Measurements from ENCODE around the gene RGMB. TPM values are rescaled to one million over a fixed set of nuclear protein-coding genes. Genes with fewer than 3 reads are reported as not detected.

Gene RGMB
- total and polyA plus RNA-seq, 2 of the 13 experiments (the other 11 are each of a cell fraction or from before 2014, with no cell fraction given), result 3.0 to 3.8 TPM

DNA sequence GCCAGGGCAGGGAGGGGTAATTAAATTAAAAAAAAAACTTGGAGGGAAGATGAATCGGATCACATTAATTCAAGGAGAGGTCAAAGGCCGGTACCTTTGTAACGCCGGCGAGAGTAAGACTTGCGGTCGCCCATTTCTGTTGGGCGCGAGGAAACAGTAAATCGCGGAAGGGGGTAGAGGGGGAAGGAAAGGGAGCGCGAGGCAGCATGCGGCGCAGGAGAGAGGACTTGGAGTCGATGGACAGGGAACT lies 324 bp upstream of the RGMB start (continued):
- TF ChIP-seq ZNF747 (CRISPR knock-in tag; IDR thresholded peaks at IDR 0.05; ENCODE audit: borderline replicate concordance), result 0 out of 2 replicates have a peak, but pooled peaks have one; percentile 49
- TF ChIP-seq TRIM22 (IDR thresholded peaks at IDR 0.05), result no peak
- TF ChIP-seq, protein P1, sequence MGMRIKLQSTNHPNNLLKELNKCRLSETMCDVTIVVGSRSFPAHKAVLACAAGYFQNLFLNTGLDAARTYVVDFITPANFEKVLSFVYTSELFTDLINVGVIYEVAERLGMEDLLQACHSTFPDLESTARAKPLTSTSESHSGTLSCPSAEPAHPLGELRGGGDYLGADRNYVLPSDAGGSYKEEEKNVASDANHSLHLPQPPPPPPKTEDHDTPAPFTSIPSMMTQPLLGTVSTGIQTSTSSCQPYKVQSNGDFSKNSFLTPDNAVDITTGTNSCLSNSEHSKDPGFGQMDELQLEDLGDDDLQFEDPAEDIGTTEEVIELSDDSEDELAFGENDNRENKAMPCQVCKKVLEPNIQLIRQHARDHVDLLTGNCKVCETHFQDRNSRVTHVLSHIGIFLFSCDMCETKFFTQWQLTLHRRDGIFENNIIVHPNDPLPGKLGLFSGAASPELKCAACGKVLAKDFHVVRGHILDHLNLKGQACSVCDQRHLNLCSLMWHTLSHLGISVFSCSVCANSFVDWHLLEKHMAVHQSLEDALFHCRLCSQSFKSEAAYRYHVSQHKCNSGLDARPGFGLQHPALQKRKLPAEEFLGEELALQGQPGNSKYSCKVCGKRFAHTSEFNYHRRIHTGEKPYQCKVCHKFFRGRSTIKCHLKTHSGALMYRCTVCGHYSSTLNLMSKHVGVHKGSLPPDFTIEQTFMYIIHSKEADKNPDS (CRISPR knock-in tag; IDR thresholded peaks at IDR 0.05), result no peak
- TF ChIP-seq, protein P2, sequence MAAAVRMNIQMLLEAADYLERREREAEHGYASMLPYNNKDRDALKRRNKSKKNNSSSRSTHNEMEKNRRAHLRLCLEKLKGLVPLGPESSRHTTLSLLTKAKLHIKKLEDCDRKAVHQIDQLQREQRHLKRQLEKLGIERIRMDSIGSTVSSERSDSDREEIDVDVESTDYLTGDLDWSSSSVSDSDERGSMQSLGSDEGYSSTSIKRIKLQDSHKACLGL (CRISPR knock-in tag; IDR thresholded peaks at IDR 0.05), result peak; percentile 82; the same call in 1 of the 2 replicates
- TF ChIP-seq ZNF451 (CRISPR knock-in tag; IDR thresholded peaks at IDR 0.05), result 0 out of 2 replicates have a peak, but pooled peaks have one; percentile 9
- TF ChIP-seq, protein P3, sequence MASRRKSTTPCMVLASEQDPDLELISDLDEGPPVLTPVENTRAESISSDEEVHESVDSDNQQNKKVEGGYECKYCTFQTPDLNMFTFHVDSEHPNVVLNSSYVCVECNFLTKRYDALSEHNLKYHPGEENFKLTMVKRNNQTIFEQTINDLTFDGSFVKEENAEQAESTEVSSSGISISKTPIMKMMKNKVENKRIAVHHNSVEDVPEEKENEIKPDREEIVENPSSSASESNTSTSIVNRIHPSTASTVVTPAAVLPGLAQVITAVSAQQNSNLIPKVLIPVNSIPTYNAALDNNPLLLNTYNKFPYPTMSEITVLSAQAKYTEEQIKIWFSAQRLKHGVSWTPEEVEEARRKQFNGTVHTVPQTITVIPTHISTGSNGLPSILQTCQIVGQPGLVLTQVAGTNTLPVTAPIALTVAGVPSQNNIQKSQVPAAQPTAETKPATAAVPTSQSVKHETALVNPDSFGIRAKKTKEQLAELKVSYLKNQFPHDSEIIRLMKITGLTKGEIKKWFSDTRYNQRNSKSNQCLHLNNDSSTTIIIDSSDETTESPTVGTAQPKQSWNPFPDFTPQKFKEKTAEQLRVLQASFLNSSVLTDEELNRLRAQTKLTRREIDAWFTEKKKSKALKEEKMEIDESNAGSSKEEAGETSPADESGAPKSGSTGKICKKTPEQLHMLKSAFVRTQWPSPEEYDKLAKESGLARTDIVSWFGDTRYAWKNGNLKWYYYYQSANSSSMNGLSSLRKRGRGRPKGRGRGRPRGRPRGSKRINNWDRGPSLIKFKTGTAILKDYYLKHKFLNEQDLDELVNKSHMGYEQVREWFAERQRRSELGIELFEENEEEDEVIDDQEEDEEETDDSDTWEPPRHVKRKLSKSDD (CRISPR knock-in tag; IDR thresholded peaks at IDR 0.05; ENCODE audit: low read depth), result 0 out of 2 replicates have a peak, but pooled peaks have one; percentile 47
- 0 out of 2 replicates have a peak, but pooled peaks have one; percentile 80 for TF ChIP-seq REL (CRISPR knock-in tag; conservative IDR thresholded peaks at IDR 0.05)
- TF ChIP-seq PHF8 (CRISPR knock-in tag; IDR thresholded peaks at IDR 0.05), result peak; percentile 44
- no peak for TF ChIP-seq SRSF4 (IDR thresholded peaks at IDR 0.05; ENCODE audit: low read depth, low read length, poor library complexity, severe bottlenecking)
- no peak for TF ChIP-seq MBNL3 (CRISPR knock-in tag; conservative IDR thresholded peaks at IDR 0.05)
- peak; percentile 77; the same call in 1 of the 2 replicates for TF ChIP-seq TFDP2 (CRISPR knock-in tag; IDR thresholded peaks at IDR 0.05)
- no peak for TF ChIP-seq IKZF4 (CRISPR knock-in tag; IDR thresholded peaks at IDR 0.05; ENCODE audit: borderline replicate concordance, low read depth, not compliant biosample characterization)
- no peak for TF ChIP-seq GATA4 (IDR thresholded peaks at IDR 0.05; ENCODE audit: borderline replicate concordance, low read depth)
- TF ChIP-seq MAF1 (CRISPR knock-in tag; IDR thresholded peaks at IDR 0.05; ENCODE audit: borderline replicate concordance), result no peak
- TF ChIP-seq TOPORS (CRISPR knock-in tag; IDR thresholded peaks at IDR 0.05), result no peak
- TF ChIP-seq NFE2L2 (IDR thresholded peaks at IDR 0.05; ENCODE audit: low read length), result no peak
- TF ChIP-seq SIX1 (CRISPR knock-in tag; IDR thresholded peaks at IDR 0.05; ENCODE audit: borderline replicate concordance), result no peak
- no peak for TF ChIP-seq ZNF597 (CRISPR knock-in tag; IDR thresholded peaks at IDR 0.05)
- TF ChIP-seq, protein P4, sequence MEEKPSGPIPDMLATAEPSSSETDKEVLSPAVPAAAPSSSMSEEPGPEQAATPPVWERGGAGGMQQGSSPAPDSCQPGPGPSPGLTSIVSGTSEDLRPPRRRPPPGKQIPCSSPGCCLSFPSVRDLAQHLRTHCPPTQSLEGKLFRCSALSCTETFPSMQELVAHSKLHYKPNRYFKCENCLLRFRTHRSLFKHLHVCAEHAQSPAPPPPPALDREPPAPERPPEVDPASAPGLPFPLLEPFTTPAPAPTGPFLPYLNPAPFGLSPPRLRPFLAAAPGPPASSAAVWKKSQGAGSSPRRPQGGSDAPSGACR (CRISPR knock-in tag; IDR thresholded peaks at IDR 0.05), result no peak
- TF ChIP-seq SRF (IDR thresholded peaks at IDR 0.05; ENCODE audit: low read depth, low read length), result no peak

Data from HepG2 (cell line).